GM11168 (cell line): ENCODE measurements around the gene AK4.

Source experiments
- in situ Hi-C: fragments of 300-500 bp; cut with MboI; formaldehyde crosslinking; loops from one replicate; pipeline ENCODE4 v1.12.0; 2022; ENCODE audit warnings: low sequenced_read_pairs; ENCODE audit not compliant: unreplicated experiment

The AK4 gene

GRCh38 chr1:65235867-65236805 lies 88.1 kb downstream of the AK4 start:
- in situ Hi-C loops = loop anchor here (10.0 kb wide), 1 partner anchor 449 kb away; no protein-coding TSS in a partner anchor

GRCh38 chr1:65237088-65237487 lies 89.1 kb downstream of the AK4 start:
- in situ Hi-C loops = loop anchor here (10.0 kb wide), 1 partner anchor 448 kb away; no protein-coding TSS in a partner anchor

- in situ Hi-C loops = loop anchor here (10.0 kb wide), 1 partner anchor 447 kb away; no protein-coding TSS in a partner anchor
These were observed 89.5 kb downstream of the AK4 start for GRCh38 chr1:65237503-65237902.

GRCh38 chr1:65238010-65238409 lies 90.0 kb downstream of the AK4 start:
- in situ Hi-C loops = loop anchor here (10.0 kb wide), 1 partner anchor 447 kb away; no protein-coding TSS in a partner anchor

DNA sequence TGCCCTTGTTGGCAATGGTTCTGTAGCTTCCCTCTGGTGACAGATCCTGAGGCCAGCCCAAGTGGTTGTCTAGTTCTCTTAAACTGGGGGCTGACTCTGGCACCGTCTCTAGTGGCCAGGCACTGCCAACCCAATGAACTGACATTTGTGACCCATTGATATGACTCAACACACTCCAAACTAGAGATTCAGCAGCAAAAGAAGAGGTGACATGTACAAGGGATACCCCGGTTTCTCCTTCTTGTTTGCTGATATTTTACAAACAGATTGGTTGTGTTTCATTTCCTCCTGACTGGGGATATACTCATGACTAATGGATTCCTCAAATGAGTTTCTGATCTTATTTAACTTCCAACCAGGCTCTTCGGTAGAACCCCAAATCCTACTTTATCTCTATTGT lies 95.5 kb downstream of the AK4 start:
- in situ Hi-C loops = no loop called here

- in situ Hi-C loops = no loop called here
These were observed 97.3 kb downstream of the AK4 start for GRCh38 chr1:65245295-65245694.

DNA sequence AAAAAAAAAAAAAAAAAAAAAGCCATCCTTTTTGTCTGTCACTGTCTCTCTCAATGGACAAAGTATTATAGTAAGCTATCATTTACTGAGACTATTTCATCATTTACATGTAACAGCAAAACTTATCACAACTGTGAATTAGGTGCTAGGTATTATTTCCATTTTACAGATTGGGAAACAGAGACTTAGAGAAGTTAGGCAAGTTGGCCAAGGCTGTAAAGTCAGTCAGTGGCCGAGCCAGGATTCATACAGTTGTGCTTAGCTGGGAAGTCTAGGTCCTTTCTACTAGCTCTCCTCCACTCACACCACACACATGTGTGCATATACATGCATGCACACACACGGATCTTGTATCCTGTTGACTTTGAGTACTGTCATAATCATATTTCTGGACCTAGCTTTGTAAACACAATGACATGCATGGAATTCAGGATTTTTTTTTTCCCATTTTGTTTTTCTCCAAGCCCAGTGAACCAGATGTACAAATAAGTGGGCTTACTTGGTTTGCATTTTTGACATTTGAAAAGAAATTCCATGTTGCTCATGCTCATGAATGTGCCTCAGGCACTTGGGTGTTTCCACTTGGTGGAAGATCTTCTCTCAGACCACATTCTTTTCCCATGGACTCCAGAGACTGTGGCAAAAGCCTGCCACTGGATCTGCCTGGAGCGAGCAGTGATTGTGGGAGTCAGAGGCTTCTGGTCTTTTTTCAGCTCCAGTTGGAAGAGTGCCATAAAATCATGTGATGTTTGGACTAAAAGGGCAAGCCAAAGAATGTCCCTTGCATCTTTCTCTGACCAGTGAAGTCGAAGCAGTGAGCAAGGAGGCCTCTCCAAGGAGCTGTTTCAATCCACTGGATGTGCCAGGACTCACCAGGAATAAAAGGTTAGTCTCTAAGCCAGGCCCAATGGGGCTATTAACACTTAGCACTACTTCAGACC lies 99.7 kb downstream of the AK4 start:
- in situ Hi-C loops = no loop called here

- in situ Hi-C loops = no loop called here
These were observed 102.8 kb downstream of the AK4 start for GRCh38 chr1:65250826-65251225.

GRCh38 chr1:65253800-65254319 lies 105.9 kb downstream of the AK4 start:
- in situ Hi-C loops = no loop called here

- in situ Hi-C loops = no loop called here
These were observed 106.5 kb downstream of the AK4 start for GRCh38 chr1:65254320-65255034.

DNA sequence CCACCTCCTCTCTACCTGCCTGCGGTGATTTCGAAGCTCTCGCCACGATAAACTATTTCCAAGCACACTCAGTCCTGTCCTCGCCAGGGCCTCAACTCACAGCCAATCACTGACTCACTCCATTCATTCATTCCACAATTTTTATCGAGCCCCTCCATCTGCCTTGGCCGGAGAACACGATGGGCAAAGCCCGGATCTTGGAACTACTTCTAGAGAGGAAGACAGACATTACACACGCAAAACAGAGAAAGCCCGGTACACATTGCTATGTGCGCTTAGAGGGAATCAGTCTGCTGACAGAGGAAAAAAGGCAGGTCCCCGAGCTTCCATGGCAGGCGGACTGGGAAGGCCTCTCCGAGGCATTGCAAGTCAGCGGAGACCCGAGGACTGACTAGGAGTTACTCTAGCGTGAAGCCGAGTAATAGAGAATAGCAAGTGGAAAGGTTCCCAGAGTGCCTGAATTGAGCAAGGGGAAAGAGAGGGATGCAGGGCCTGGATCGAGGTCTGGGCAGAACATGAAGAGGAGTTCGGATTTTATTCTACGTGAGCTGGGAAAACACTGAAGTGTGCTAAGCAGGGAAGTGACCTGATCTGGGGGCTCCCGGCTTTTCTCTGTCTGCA lies 107.1 kb downstream of the AK4 start:
- in situ Hi-C loops = no loop called here

DNA sequence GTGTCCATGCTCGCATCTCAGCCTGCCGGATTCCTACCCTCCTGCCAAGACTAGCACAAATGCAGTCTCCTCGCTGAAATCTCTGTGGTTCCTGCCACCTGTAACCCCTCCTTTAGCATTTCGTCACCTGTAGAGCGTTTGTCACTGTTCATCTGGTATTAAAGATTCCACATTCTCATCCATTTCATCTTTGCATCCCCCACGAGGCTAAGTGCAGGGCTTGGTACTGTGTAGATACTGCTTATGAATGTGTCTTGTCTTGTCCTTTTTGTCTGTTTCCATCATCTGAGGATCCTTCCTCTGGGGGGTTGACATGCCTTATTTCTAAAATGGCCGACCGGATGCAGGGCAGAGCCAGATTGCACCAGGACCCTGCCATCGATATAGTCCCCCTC lies 107.7 kb downstream of the AK4 start:
- in situ Hi-C loops = no loop called here

DNA sequence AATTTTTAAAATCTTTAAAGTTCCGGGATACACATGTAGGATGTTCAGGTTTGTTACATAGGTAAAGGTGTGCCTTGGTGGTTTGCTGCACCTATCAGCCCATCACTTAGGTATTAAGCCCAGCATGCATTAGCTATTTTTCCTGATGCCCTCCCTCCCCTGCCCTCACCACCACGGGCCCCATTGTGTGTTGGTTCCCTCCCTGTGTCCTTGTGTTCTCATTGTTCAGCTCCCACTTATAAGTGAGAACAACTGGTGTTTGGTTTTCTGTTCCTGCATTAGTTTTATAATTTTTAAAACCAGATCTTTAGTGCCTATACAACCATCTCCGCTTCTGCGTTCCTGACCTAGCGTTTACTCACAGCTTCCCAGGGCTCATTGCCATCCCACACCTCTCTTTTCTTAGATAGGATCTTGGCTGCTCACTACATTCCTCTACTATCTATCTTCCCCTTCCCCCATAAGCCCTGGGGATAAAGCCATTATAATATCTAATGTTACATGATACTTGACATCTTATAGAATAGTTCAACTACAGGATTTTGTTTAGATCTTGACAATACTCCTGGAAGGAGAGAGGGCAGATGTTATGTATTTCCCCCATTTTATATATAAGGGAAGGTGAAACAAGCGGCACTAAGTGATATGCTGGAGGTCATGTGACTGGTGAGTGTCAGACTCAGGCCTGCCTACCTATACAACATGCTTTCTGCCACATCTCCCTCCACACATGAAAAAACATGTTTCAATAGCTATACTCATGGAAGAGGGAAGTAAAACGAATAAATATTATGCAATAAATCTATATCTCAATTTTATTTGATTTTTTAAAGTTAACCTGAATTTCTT lies 109.1 kb downstream of the AK4 start:
- in situ Hi-C loops = no loop called here

DNA sequence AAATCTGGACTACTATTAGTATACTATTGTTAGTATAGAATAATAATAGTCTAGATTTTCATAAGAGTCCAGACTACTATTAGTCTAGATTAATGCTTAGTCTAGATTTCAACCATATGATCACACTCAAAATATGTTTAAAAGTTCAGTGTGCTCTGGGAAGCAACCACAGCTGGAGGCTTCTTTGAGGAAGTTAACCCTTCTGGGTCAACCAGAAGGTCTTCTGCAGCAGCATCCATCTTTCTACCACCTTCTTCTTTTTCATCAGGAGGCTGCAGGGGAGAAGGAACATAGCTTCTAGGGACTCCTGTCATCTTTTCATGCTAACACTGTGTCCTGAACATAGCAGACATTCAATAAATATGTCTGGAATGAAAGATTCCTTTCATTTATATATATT lies 110.1 kb downstream of the AK4 start:
- in situ Hi-C loops = no loop called here

DNA sequence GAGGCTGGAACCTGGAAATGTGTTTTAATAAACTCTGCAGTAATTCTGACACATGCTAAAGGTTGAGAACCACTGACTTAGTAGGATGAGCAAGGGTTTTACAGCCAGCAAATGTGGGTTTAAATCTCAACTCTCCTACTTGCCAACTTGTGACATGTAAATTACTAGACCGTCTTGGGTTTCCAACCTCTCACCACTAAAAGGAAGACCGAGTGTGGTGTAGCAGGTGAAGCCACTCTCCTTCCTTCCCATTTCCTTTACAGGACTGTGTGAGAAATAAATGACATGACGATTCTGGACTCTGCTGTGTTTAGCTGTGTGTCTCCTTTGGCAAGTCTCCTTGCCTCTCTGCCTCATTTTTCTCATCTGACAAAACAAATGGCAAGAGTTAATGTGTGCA lies 111.8 kb downstream of the AK4 start:
- in situ Hi-C loops = no loop called here

- in situ Hi-C loops = no loop called here
These were observed 113.0 kb downstream of the AK4 start for GRCh38 chr1:65260851-65261473.

DNA sequence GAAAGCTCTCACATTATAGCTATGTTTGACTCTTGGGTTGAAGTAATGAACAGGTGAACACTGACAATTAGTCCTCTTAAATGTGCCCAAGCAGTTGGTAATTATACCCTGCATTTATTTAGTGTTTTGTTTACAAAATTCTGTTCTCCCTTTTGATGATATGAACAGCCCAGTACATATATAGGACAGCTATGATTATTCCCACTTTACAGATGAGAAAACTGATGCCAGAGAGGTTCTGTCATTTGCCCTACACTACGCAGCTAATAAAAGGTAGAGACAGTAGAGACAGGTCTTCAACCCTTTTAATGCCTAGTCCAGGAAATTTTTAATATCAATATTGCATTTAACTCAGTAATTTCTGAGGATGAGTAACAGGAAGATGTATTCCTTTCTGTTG lies 115.3 kb downstream of the AK4 start:
- in situ Hi-C loops = no loop called here
